Activated CD4-positive, alpha-beta T cell treated with anti-CD3 and anti-CD28 coated beads, Interleukin-10, Interleukin-2, amounts not matched to agents 100 ng/mL and 50 ng/mL, durations not matched to agents 16 hours and 8 hours (primary cell): ENCODE data around the gene TMCO4.

Source experiments
- DNase-seq: peaks from one replicate; pipeline ENCODE4 v3.0.0-alpha.2; 2020

TMCO4 gene

GRCh38 chr1:19682257-19682656, 117.5 kb downstream of the TMCO4 start:
- no peak for DNase-seq

- no peak for DNase-seq
Observed at GRCh38 chr1:19680644-19681043, 119.1 kb downstream of the TMCO4 start.

GRCh38 chr1:19679691-19680090, 120.0 kb downstream of the TMCO4 start:
- DNase-seq = no peak

- DNase-seq = no peak
Observed at GRCh38 chr1:19678931-19679453, 120.7 kb downstream of the TMCO4 start.

- DNase-seq = no peak
Observed at GRCh38 chr1:19678493-19678892, 121.2 kb downstream of the TMCO4 start.

- peak; percentile 19 for DNase-seq
Observed at GRCh38 chr1:19676438-19676922, 123.2 kb downstream of the TMCO4 start.

GRCh38 chr1:19675797-19676196, 123.9 kb downstream of the TMCO4 start:
- no peak for DNase-seq

- DNase-seq = no peak
Observed at GRCh38 chr1:19672237-19672636, 127.5 kb downstream of the TMCO4 start.

GRCh38 chr1:19670787-19671186, 128.9 kb downstream of the TMCO4 start:
- DNase-seq = no peak

GRCh38 chr1:19668888-19669287, 130.8 kb downstream of the TMCO4 start:
- no peak for DNase-seq

- DNase-seq = no peak
Observed at GRCh38 chr1:19665496-19666465, 133.9 kb downstream of the TMCO4 start.

GRCh38 chr1:19665186-19665495, 134.6 kb downstream of the TMCO4 start:
- no peak for DNase-seq

GRCh38 chr1:19664453-19665185, 135.1 kb downstream of the TMCO4 start, which contains the start of gene HTR6:
Gene HTR6 (plus strand): TSS chr1:19664875. CDS start chr1:19665754, 879 bp downstream.
- DNase-seq = peak; percentile 34

- DNase-seq = no peak
Observed at GRCh38 chr1:19662313-19662712, 137.4 kb downstream of the TMCO4 start.

GRCh38 chr1:19661721-19662228, 137.9 kb downstream of the TMCO4 start:
- peak; percentile 47 for DNase-seq

- DNase-seq = no peak
Observed at GRCh38 chr1:19658186-19658585, 141.5 kb downstream of the TMCO4 start.

GRCh38 chr1:19657511-19657910, 142.2 kb downstream of the TMCO4 start:
- no peak for DNase-seq

GRCh38 chr1:19656780-19657466, 142.8 kb downstream of the TMCO4 start:
- DNase-seq = no peak

- no peak for DNase-seq
Observed at GRCh38 chr1:19656134-19656779, 143.5 kb downstream of the TMCO4 start.

- no peak for DNase-seq
Observed at GRCh38 chr1:19655718-19656080, 144.0 kb downstream of the TMCO4 start.

- DNase-seq = no peak
Observed at GRCh38 chr1:19654886-19655717, 144.6 kb downstream of the TMCO4 start.
